K562 (cell line): ENCODE results near the gene SGCG. TPM values are rescaled to one million over a fixed set of nuclear protein-coding genes. Genes with fewer than 3 reads are reported as not detected.

ENCODE experiments used
- ATAC-seq: fragments of 200-7000 bp; cut with Tn5 transposase; 3 replicates; pipeline ENCODE4 v1.9.1; 2020; ENCODE audit warnings: moderate library complexity
- BruUV-seq: library from RNA; stranded (reverse); fragments of 400-500 nt; replicated peaks from 2 replicates; lab custom pipeline; 2021; lab: Mats Ljungman, UMichigan
- CTCF ChIA-PET: fragments of 300-600 bp; formaldehyde crosslinking; extraction: SDS; loops from one replicate; lab custom pipeline; 2021; ENCODE audit warnings: low intra/inter-chr PET ratio; lab: Yijun Ruan, JAX
- POLR2A ChIA-PET: fragments of 300-600, 350-650 bp; sonication (Branson Sonifier 250); formaldehyde crosslinking; extraction: SDS; loops from one replicate; lab custom pipeline; 2021; ENCODE audit warnings: antibody characterized with exemption, inconsistent platforms; lab: Yijun Ruan, JAX
- DNase-seq, 4 experiments: peaks; one replicate each; pipeline versions ENCODE4 v3.0.0 to v3.0.0-alpha.2; 2011 to 2018; ENCODE audit warnings: low spot score in 3 of 4, mixed read lengths in 3 of 4; ENCODE audit errors: extremely low read depth in 1 of 4
- FAIRE-seq: peaks from 2 replicates; lab custom pipeline; 2011; peaks lifted over from hg19 to GRCh38; lab: Jason Lieb, UNC
- H2AFZ ChIP-seq: 2 replicates; pipeline ENCODE4 v1.6.0; 2011; ENCODE audit warnings: low read depth, low read length, control low read depth, inconsistent platforms
- H3K27ac ChIP-seq: fragments of 200-600 bp; 3 replicates; pipeline ENCODE4 v1.8.0; 2011; ENCODE audit warnings: low read depth, mild to moderate bottlenecking, control low read depth, inconsistent platforms, low read length, moderate library complexity, mixed read lengths; ENCODE audit errors: extremely low read depth
- H3K27me3 ChIP-seq, 2 experiments: fragments of 300-600 bp in 1 of 2; 2 replicates in 1 of 2; 3 replicates in 1 of 2; pipeline versions ENCODE4 v1.6.0 to v1.8.0; 2011; ENCODE audit warnings: inconsistent platforms in 2 of 2, low read length in 2 of 2, mild to moderate bottlenecking in 1 of 2, mixed read lengths in 1 of 2, moderate library complexity in 1 of 2; ENCODE audit not compliant: control insufficient read depth in 2 of 2, insufficient read depth in 2 of 2
- H3K36me3 ChIP-seq: fragments of 300-600 bp; 3 replicates; pipeline ENCODE4 v1.8.0; 2011; ENCODE audit warnings: mild to moderate bottlenecking, low read length, inconsistent platforms; ENCODE audit not compliant: control insufficient read depth, insufficient read depth
- H3K4me1 ChIP-seq, 2 experiments: fragments of 200-600 bp in 1 of 2; replicated peaks in 1 of 2; 2 replicates in 1 of 2; 3 replicates in 1 of 2; pipeline versions ENCODE4 v1.5.1 to v1.8.0; 2011; ENCODE audit warnings: inconsistent platforms in 2 of 2, low read length in 2 of 2, mild to moderate bottlenecking in 1 of 2, mixed read lengths in 1 of 2, moderate library complexity in 1 of 2; ENCODE audit not compliant: control insufficient read depth in 2 of 2, insufficient read depth in 2 of 2
- H3K4me2 ChIP-seq: 2 replicates; pipeline ENCODE4 v1.6.1; 2011; ENCODE audit warnings: low read length, control low read depth, inconsistent platforms, mixed read lengths; ENCODE audit not compliant: insufficient read depth
- H3K4me3 ChIP-seq: fragments of 200-600 bp; sonication (generic), shearing (Covaris generic); 2 replicates; pipeline ENCODE4 v1.5.1; 2016; ENCODE audit warnings: control low read depth, inconsistent platforms
- H3K79me2 ChIP-seq: fragments of 200-600 bp; 3 replicates; pipeline ENCODE4 v1.8.0; 2011; ENCODE audit warnings: low read length, inconsistent platforms; ENCODE audit not compliant: control insufficient read depth, insufficient read depth
- H3K9ac ChIP-seq, 2 experiments: 2 replicates each; pipeline versions ENCODE4 v1.6.0 to v1.6.1; 2011; ENCODE audit warnings: low read depth in 2 of 2, low read length in 2 of 2, control low read depth in 1 of 2, inconsistent platforms in 1 of 2, mild to moderate bottlenecking in 1 of 2, mixed read lengths in 1 of 2; ENCODE audit not compliant: insufficient read depth in 1 of 2
- H3K9me1 ChIP-seq: one replicate; pipeline ENCODE4 v1.6.0; 2011; ENCODE audit warnings: inconsistent platforms, mild to moderate bottlenecking, low read length, moderate library complexity; ENCODE audit not compliant: control insufficient read depth, insufficient read depth
- H3K9me3 ChIP-seq: replicated peaks from 2 replicates; pipeline ENCODE4 v1.5.1; 2011; ENCODE audit warnings: low read depth, low read length, inconsistent platforms; ENCODE audit not compliant: control insufficient read depth, insufficient read depth
- H4K20me1 ChIP-seq: replicated peaks from 2 replicates; pipeline ENCODE4 v1.6.1; 2011; ENCODE audit warnings: low read length, inconsistent platforms, mixed read lengths; ENCODE audit not compliant: control insufficient read depth, insufficient read depth
- CAMTA2 ChIP-seq: fragments of 250-450 bp; sonication (Bioruptor Pico); conservative IDR thresholded peaks from 2 replicates; pipeline ENCODE4 v1.5.1; 2022
- CHD2 ChIP-seq: IDR thresholded peaks from 2 replicates; pipeline ENCODE4 v1.6.1; 2011; ENCODE audit warnings: low read depth, low read length
- FOXJ2 ChIP-seq: fragments of 200-800 bp; sonication (Bioruptor generic); IDR thresholded peaks from 2 replicates; pipeline ENCODE4 v1.6.1; 2016; ENCODE audit warnings: missing genetic modification characterization, missing compliant biosample characterization
- HSF4 ChIP-seq: fragments of 250-450 bp; sonication (Bioruptor Pico); IDR thresholded peaks from 2 replicates; pipeline ENCODE4 v2.1.2; 2022; ENCODE audit warnings: mild to moderate bottlenecking, moderate library complexity, borderline replicate concordance
- MEIS2 ChIP-seq: fragments of 450-650 bp; IDR thresholded peaks from 2 replicates; pipeline ENCODE4 v1.6.1; 2014; ENCODE audit warnings: mild to moderate bottlenecking; ENCODE audit not compliant: partially characterized antibody
- MXI1 ChIP-seq: IDR thresholded peaks from 2 replicates; pipeline ENCODE4 v1.6.1; 2011; ENCODE audit warnings: low read depth, mild to moderate bottlenecking, improper control_type of control experiment, low read length
- PHF21A ChIP-seq: fragments of 450-650 bp; IDR thresholded peaks from 2 replicates; pipeline ENCODE4 v1.6.1; 2017; ENCODE audit warnings: low read depth, borderline replicate concordance
- POLR2A ChIP-seq: fragments of 450-650 bp; conservative IDR thresholded peaks from 2 replicates; pipeline ENCODE4 v1.6.1; 2016
- RFX5 ChIP-seq: IDR thresholded peaks from 2 replicates; pipeline ENCODE4 v1.6.1; 2011; ENCODE audit warnings: low read depth, mild to moderate bottlenecking, improper control_type of control experiment, low read length
- RHOXF2B ChIP-seq: fragments of 250-450 bp; sonication (Bioruptor Pico); conservative IDR thresholded peaks from 2 replicates; pipeline ENCODE4 v1.5.1; 2021
- TEAD1 ChIP-seq, 2 experiments: fragments of 450-650 bp in 1 of 2; sonication (generic) in 1 of 2; formaldehyde crosslinking; IDR thresholded peaks; 2 replicates each; pipeline versions ENCODE4 v1.4.0 to v1.8.0; 2020 to 2022; ENCODE audit warnings: mild to moderate bottlenecking in 2 of 2, missing genetic modification reagents in 1 of 2
- ZNF445 ChIP-seq: fragments of 250-450 bp; sonication (Bioruptor Pico); IDR thresholded peaks from 2 replicates; pipeline ENCODE4 v1.4.0; 2020; ENCODE audit warnings: low read depth, mild to moderate bottlenecking, moderate library complexity
- ZNF707 ChIP-seq: fragments of 250-450 bp; sonication (Bioruptor Pico); conservative IDR thresholded peaks from 2 replicates; pipeline ENCODE4 v1.8.0; 2022; ENCODE audit warnings: inconsistent platforms, mild to moderate bottlenecking, moderate library complexity
- WGBS: fragments of 100-300 bp; shearing (Covaris generic); methylation state at CpG from one replicate; pipeline ENCODE4 v1.1.6; 2016; ENCODE audit warnings: low coverage, mixed read lengths; ENCODE audit not compliant: insufficient coverage; ENCODE audit errors: missing lambda C conversion rate; 5-methylcytosine and 5-hydroxymethylcytosine counted together
- in situ Hi-C: fragments of 300-500 bp; cut with MboI; formaldehyde crosslinking; loops from 4 replicates; pipeline ENCODE4 v1.15.0; 2018; ENCODE audit warnings: inconsistent platforms, mixed read lengths
- intact Hi-C: fragments of 100-400 bp; cut with micrococcal nuclease; formaldehyde crosslinking; loops from 2 replicates; pipeline ENCODE4 v1.14.2; 2022
- polyA plus RNA-seq, 8 experiments: library from polyadenylated mRNA; depleted of rRNA in 4 of 8; stranded (reverse) in 5 of 8; unstranded in 3 of 8; fragments of >200 nt; fragmentation: Nextera tagmentation in 2 of 8; fragmentation: Illumina TruSeq in 1 of 8; extraction: Ambion mirVana in 2 of 8; extraction: Trizol in 1 of 8; gene quantifications; 2 replicates each; pipeline versions ENCODE4 v1.2.1 to v1.2.3, GENCODE V29; 2011 to 2014; ENCODE audit warnings: inconsistent platforms in 1 of 8, missing spikeins in 1 of 8
- total RNA-seq, 7 experiments: library from RNA; depleted of rRNA in 6 of 7; stranded (reverse); fragments of >200 nt in 6 of 7; fragmentation: Illumina TruSeq in 2 of 7; extraction: Trizol in 2 of 7; gene quantifications; 2 replicates each; pipeline versions ENCODE4 v1.2.1 to v1.2.3, GENCODE V29; 2011 to 2021; ENCODE audit warnings: low replicate concordance in 1 of 7
- TF ChIP-seq, protein P1 (sequence below): fragments of 200-800 bp; sonication (Bioruptor generic); IDR thresholded peaks from 2 replicates; pipeline ENCODE4 v1.6.1; 2017; ENCODE audit warnings: missing genetic modification characterization, missing compliant biosample characterization
- TF ChIP-seq, protein P2 (sequence below): IDR thresholded peaks from 2 replicates; pipeline ENCODE4 v1.6.1; 2012; ENCODE audit warnings: low read depth, low read length, improper control_type of control experiment, borderline replicate concordance

The SGCG gene
- total and polyA plus RNA-seq, 9 of the 15 experiments (the other 6 are each of a cell fraction or from before 2014, with no cell fraction given) = 0.04 to 0.44 (median 0.34) TPM

DNA sequence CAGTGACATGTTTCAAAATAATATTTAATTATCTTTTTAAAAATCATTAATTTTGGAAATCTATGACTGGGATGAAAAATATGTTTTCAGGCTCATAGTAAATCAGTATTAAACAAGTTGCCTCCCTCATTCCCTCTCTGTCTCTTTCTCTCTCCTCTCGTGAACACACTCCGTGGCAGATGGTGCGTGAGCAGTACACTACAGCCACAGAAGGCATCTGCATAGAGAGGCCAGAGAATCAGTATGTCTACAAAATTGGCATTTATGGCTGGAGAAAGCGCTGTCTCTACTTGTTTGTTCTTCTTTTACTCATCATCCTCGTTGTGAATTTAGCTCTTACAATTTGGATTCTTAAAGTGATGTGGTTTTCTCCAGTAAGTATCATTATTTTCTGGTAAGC lies 22.7 kb downstream of the SGCG start:
- Histone ChIP-seq H2AFZ (no peak overlapping the region), H3K9me1 (no peaks in the 10 kb centered on the region)

DNA sequence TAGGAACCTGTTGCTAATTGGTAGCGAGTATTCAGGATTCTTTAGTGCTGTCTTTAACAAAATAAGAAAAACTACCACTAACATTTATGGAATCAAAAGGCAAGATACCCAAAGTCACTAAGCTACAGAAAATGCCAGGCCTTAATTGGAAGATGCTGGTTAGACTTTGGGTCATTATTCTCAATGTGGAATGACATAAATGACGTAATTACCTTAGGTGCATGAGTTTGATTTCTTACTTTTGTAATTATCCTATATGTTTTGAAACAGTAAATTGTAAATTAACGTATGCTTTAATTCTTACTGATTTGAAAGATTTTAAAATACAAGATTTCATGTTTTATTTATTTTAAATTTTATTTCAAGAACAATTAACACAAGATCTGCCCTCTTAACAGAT lies 25.0 kb downstream of the SGCG start:
- Histone ChIP-seq H3K27me3 (no peaks in the 10 kb centered on the region), H3K4me2 (no peak overlapping the region), H3K9me3 (no peaks in the 10 kb centered on the region), H3K27ac (no peak overlapping the region), H3K4me1 (no peaks in the 10 kb centered on the region), H3K9me1 (no peaks in the 10 kb centered on the region), H3K4me3 (no peak overlapping the region), H4K20me1 (no peaks in the 10 kb centered on the region), H3K79me2 (no peaks in the 10 kb centered on the region), H3K9ac (no peak overlapping the region), H3K36me3 (no peaks in the 10 kb centered on the region), H2AFZ (no peak overlapping the region)
- ATAC-seq (no peak), DNase-seq (no peak), FAIRE-seq (no peak)
- POLR2A ChIA-PET = no interaction called here
- intact Hi-C loops (no loop called here), in situ Hi-C loops (no loop called here)
- WGBS = 13% methylated on average over 3 of the region's 3 CpGs
- TF ChIP-seq PHF21A = no peak
- TF ChIP-seq, protein P1, sequence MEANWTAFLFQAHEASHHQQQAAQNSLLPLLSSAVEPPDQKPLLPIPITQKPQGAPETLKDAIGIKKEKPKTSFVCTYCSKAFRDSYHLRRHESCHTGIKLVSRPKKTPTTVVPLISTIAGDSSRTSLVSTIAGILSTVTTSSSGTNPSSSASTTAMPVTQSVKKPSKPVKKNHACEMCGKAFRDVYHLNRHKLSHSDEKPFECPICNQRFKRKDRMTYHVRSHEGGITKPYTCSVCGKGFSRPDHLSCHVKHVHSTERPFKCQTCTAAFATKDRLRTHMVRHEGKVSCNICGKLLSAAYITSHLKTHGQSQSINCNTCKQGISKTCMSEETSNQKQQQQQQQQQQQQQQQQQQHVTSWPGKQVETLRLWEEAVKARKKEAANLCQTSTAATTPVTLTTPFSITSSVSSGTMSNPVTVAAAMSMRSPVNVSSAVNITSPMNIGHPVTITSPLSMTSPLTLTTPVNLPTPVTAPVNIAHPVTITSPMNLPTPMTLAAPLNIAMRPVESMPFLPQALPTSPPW (CRISPR knock-in tag) = no peak
- TF ChIP-seq MEIS2 = no peak
- TF ChIP-seq ZNF707 (CRISPR knock-in tag) = no peak
- no peak for TF ChIP-seq RFX5
- TF ChIP-seq, protein P2, sequence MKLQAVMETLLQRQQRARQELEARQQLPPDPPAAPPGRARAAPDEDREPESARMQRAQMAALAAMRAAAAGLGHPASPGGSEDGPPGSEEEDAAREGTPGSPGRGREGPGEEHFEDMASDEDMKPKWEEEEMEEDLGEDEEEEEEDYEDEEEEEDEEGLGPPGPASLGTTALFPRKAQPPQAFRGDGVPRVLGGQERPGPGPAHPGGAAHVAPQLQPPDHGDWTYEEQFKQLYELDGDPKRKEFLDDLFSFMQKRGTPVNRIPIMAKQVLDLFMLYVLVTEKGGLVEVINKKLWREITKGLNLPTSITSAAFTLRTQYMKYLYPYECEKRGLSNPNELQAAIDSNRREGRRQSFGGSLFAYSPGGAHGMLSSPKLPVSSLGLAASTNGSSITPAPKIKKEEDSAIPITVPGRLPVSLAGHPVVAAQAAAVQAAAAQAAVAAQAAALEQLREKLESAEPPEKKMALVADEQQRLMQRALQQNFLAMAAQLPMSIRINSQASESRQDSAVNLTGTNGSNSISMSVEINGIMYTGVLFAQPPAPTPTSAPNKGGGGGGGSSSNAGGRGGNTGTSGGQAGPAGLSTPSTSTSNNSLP = no peak
- TF ChIP-seq ZNF445 = no peak
- no peak for TF ChIP-seq RHOXF2B (CRISPR knock-in tag)
- CTCF ChIA-PET = no interaction called here
- no TSS peak for BruUV-seq

More for the DNA sequence above, 22.7 kb downstream of the SGCG start:
- 3% methylated on average over 5 of the region's 5 CpGs for WGBS
- Histone ChIP-seq H3K27ac (no peak overlapping the region), H3K4me2 (no peak overlapping the region), H3K4me1 (no peaks in the 10 kb centered on the region), H3K79me2 (no peaks in the 10 kb centered on the region), H3K4me3 (no peak overlapping the region), H3K27me3 (no peaks in the 10 kb centered on the region; a peak in 1 of 5 replicates), H3K9ac (no peak overlapping the region), H4K20me1 (no peaks in the 10 kb centered on the region), H3K9me3 (no peaks in the 10 kb centered on the region), H3K36me3 (no peaks in the 10 kb centered on the region)
- intact Hi-C loops = no loop called here
- TF ChIP-seq POLR2A = no peak
- TF ChIP-seq HSF4 (CRISPR knock-in tag) = no peak
- no peak for TF ChIP-seq CHD2
- no peak for TF ChIP-seq CAMTA2 (CRISPR knock-in tag)
- no peak for TF ChIP-seq FOXJ2 (tag)
- no peak for TF ChIP-seq MXI1
- TF ChIP-seq TEAD1 (CRISPR knock-in tag; IDR thresholded peaks at IDR 0.05) = no peak
- POLR2A ChIA-PET = no interaction called here
- FAIRE-seq = no peak
- in situ Hi-C loops = no loop called here
- no TSS peak for BruUV-seq
- DNase-seq = no peak
- CTCF ChIA-PET = no interaction called here
- no peak for ATAC-seq
